NB4 (cell line): Measurements from ENCODE around the gene ARHGAP26.

Source experiments
- DNase-seq: peaks from one replicate; pipeline ENCODE4 v3.0.0; 2010; ENCODE audit warnings: low read depth
- H3K4me3 ChIP-seq: one replicate; pipeline ENCODE4 v1.5.1; 2011; ENCODE audit warnings: mild to moderate bottlenecking, low read depth, low read length, moderate library complexity
- CTCF ChIP-seq: IDR thresholded peaks from one replicate; pipeline ENCODE4 v1.5.1; 2012; ENCODE audit warnings: low read depth, low read length
- MAX ChIP-seq: IDR thresholded peaks from 2 replicates; pipeline ENCODE4 v1.6.1; 2011; ENCODE audit warnings: low read depth, low read length
- MYC ChIP-seq: IDR thresholded peaks from 2 replicates; pipeline ENCODE4 v1.6.1; 2011; ENCODE audit warnings: low read depth, low read length
- POLR2A ChIP-seq: IDR thresholded peaks from 2 replicates; pipeline ENCODE4 v1.6.1; 2011; ENCODE audit warnings: mild to moderate bottlenecking; ENCODE audit not compliant: insufficient read length; ENCODE audit errors: extremely low read depth

ARHGAP26 gene

GRCh38 chr5:143078971-143079370, 308.8 kb downstream of the ARHGAP26 start:
- no peak overlapping the region for H3K4me3 ChIP-seq
- TF ChIP-seq POLR2A = no peak
- no peak for TF ChIP-seq MYC
- TF ChIP-seq MAX = no peak
- no peak for TF ChIP-seq CTCF
- DNase-seq = peak; percentile 34

- no peak for DNase-seq
- H3K4me3 ChIP-seq = no peak overlapping the region
- TF ChIP-seq MAX (no peak), POLR2A (no peak), MYC (no peak), CTCF (no peak)
Observed at GRCh38 chr5:143080407-143080806, 310.2 kb downstream of the ARHGAP26 start.

GRCh38 chr5:143080982-143081381, 310.8 kb downstream of the ARHGAP26 start:
- H3K4me3 ChIP-seq = no peak overlapping the region
- DNase-seq = no peak
- TF ChIP-seq POLR2A (no peak), MAX (no peak), CTCF (no peak), MYC (no peak)

GRCh38 chr5:143083006-143083405, 312.8 kb downstream of the ARHGAP26 start:
- no peak for DNase-seq
- H3K4me3 ChIP-seq = no peak overlapping the region
- no peak for TF ChIP-seq MAX
- TF ChIP-seq MYC = no peak

- DNase-seq = no peak
- TF ChIP-seq MYC (no peak), MAX (no peak), POLR2A (no peak), CTCF (no peak)
- no peak overlapping the region for H3K4me3 ChIP-seq
Observed at GRCh38 chr5:143084407-143084806, 314.2 kb downstream of the ARHGAP26 start.

- DNase-seq = no peak
- no peak for TF ChIP-seq POLR2A
- no peak for TF ChIP-seq MAX
- TF ChIP-seq MYC = no peak
- no peak for TF ChIP-seq CTCF
- no peak overlapping the region for H3K4me3 ChIP-seq
Observed at GRCh38 chr5:143085319-143085917, 315.2 kb downstream of the ARHGAP26 start.
